Measurements from ENCODE around the gene PCDHGB1.
"Not testable (repeated sequence)": the region's sequence is repeated elsewhere in the genome, so short reads cannot be mapped to it uniquely, and the experiment has no call there.

The PCDHGB1 gene

GRCh38 chr5:141349917-141350619, at the start of gene PCDHGB1:
Gene PCDHGB1 (plus strand): TSS chr5:141350099. CDS start chr5:141350261, 162 bp downstream.
- in situ Hi-C loops (cut with MboI; ENCODE audit: low pct_unique_long_range_greater_than_20kb, low sequenced_read_pairs) = loop anchor here (25.0 kb wide), 1 partner anchor 212 kb away; no protein-coding TSS in a partner anchor
- peak; percentile 40 for DNase-seq

- in situ Hi-C loops (cut with MboI; ENCODE audit: low pct_unique_long_range_greater_than_20kb, low sequenced_read_pairs) = no loop called here
- no peak for DNase-seq
Measured at GRCh38 chr5:141303756-141304155, 46.1 kb upstream of the PCDHGB1 start, which contains the start of gene SLC25A2. Gene SLC25A2 (minus strand): TSS chr5:141304049. CDS start chr5:141303865, 184 bp downstream.

- in situ Hi-C loops (cut with MboI; ENCODE audit: low pct_unique_long_range_greater_than_20kb, low sequenced_read_pairs) = no loop called here
Measured at GRCh38 chr5:141306630-141307029, 43.3 kb upstream of the PCDHGB1 start.

GRCh38 chr5:141313711-141314110, 36.2 kb upstream of the PCDHGB1 start:
- in situ Hi-C loops (cut with MboI; ENCODE audit: low pct_unique_long_range_greater_than_20kb, low sequenced_read_pairs) = no loop called here
- no peak for DNase-seq

More at GRCh38 chr5:141306630-141307029, 43.3 kb upstream of the PCDHGB1 start:
- no peak for DNase-seq

GRCh38 chr5:141316963-141317362, 32.9 kb upstream of the PCDHGB1 start:
- DNase-seq; in situ Hi-C loops (cut with MboI; ENCODE audit: low pct_unique_long_range_greater_than_20kb, low sequenced_read_pairs): not testable (repeated sequence)

GRCh38 chr5:141319202-141319601, 30.7 kb upstream of the PCDHGB1 start:
- DNase-seq = no peak
- in situ Hi-C loops (cut with MboI; ENCODE audit: low pct_unique_long_range_greater_than_20kb, low sequenced_read_pairs) = no loop called here

GRCh38 chr5:141319699-141320098, 30.2 kb upstream of the PCDHGB1 start:
- no peak for DNase-seq
- in situ Hi-C loops (cut with MboI; ENCODE audit: low pct_unique_long_range_greater_than_20kb, low sequenced_read_pairs) = no loop called here

- in situ Hi-C loops (cut with MboI; ENCODE audit: low pct_unique_long_range_greater_than_20kb, low sequenced_read_pairs) = no loop called here
- DNase-seq = peak; percentile 92
Measured at GRCh38 chr5:141320225-141321169, 29.4 kb upstream of the PCDHGB1 start, which contains the start of gene TAF7. Gene TAF7 (minus strand): TSS chr5:141320784. CDS start chr5:141320044, 740 bp downstream.

- in situ Hi-C loops (cut with MboI; ENCODE audit: low pct_unique_long_range_greater_than_20kb, low sequenced_read_pairs) = no loop called here
- DNase-seq = no peak
Measured at GRCh38 chr5:141322261-141322660, 27.6 kb upstream of the PCDHGB1 start.

GRCh38 chr5:141326088-141326854, 23.6 kb upstream of the PCDHGB1 start:
- no peak for DNase-seq
- in situ Hi-C loops (cut with MboI; ENCODE audit: low pct_unique_long_range_greater_than_20kb, low sequenced_read_pairs) = no loop called here

GRCh38 chr5:141328231-141328630, 21.7 kb upstream of the PCDHGB1 start:
- no peak for DNase-seq
- in situ Hi-C loops (cut with MboI; ENCODE audit: low pct_unique_long_range_greater_than_20kb, low sequenced_read_pairs) = no loop called here

- DNase-seq = peak; percentile 50
- in situ Hi-C loops (cut with MboI; ENCODE audit: low pct_unique_long_range_greater_than_20kb, low sequenced_read_pairs) = no loop called here
Measured at GRCh38 chr5:141330299-141331080, 19.4 kb upstream of the PCDHGB1 start, which contains the start of gene PCDHGA1. Gene PCDHGA1 (plus strand): TSS chr5:141330514.

GRCh38 chr5:141332571-141332970, 17.3 kb upstream of the PCDHGB1 start:
- in situ Hi-C loops (cut with MboI; ENCODE audit: low pct_unique_long_range_greater_than_20kb, low sequenced_read_pairs); DNase-seq: not testable (repeated sequence)

GRCh38 chr5:141338538-141339306, 11.2 kb upstream of the PCDHGB1 start, which contains the start of gene PCDHGA2:
Gene PCDHGA2 (plus strand): TSS chr5:141338760.
- in situ Hi-C loops (cut with MboI; ENCODE audit: low pct_unique_long_range_greater_than_20kb, low sequenced_read_pairs) = no loop called here
- peak; percentile 41 for DNase-seq

GRCh38 chr5:141340781-141341354, 9.0 kb upstream of the PCDHGB1 start:
- in situ Hi-C loops (cut with MboI; ENCODE audit: low pct_unique_long_range_greater_than_20kb, low sequenced_read_pairs); DNase-seq: not testable (repeated sequence)

- DNase-seq = no peak
- in situ Hi-C loops (cut with MboI; ENCODE audit: low pct_unique_long_range_greater_than_20kb, low sequenced_read_pairs) = no loop called here
Measured at GRCh38 chr5:141342773-141343172, 7.1 kb upstream of the PCDHGB1 start.

Measured in KBM-7 (cell line).